Astrocyte of the cerebellum (primary cell): ENCODE data around the gene RTN4R.
"Not testable (repeated sequence)": the region's sequence is repeated elsewhere in the genome, so short reads cannot be mapped to it uniquely, and the experiment has no call there.

Source experiments
- DNase-seq: peaks from one replicate; pipeline ENCODE4 v3.0.0-alpha.2; 2011; ENCODE audit warnings: low read depth
- H3K4me3 ChIP-seq: 2 replicates; pipeline ENCODE4 v1.5.1; 2011; ENCODE audit warnings: mild to moderate bottlenecking, low read depth, low read length, moderate library complexity
- CTCF ChIP-seq: IDR thresholded peaks from 2 replicates; pipeline ENCODE4 v1.5.1; 2012; ENCODE audit warnings: low read length, low read depth, moderate library complexity, mild to moderate bottlenecking; ENCODE audit errors: missing control alignments
- in situ Hi-C: cut with HindIII; loops from 2 replicates; pipeline ENCODE4 v1.10.0; 2017; ENCODE audit warnings: low sequenced_read_pairs

The RTN4R gene

GRCh38 chr22:20279662-20280134 lies 11.6 kb upstream of the RTN4R start:
- no peak overlapping the region for H3K4me3 ChIP-seq
- DNase-seq, result no peak
- TF ChIP-seq CTCF, result no peak
- in situ Hi-C loops, result no loop called here

GRCh38 chr22:20278726-20279490 lies 10.8 kb upstream of the RTN4R start:
- in situ Hi-C loops, DNase-seq, H3K4me3 ChIP-seq: not testable (repeated sequence)

- in situ Hi-C loops, DNase-seq, H3K4me3 ChIP-seq: not testable (repeated sequence)
Measured at GRCh38 chr22:20277936-20278635, 10.0 kb upstream of the RTN4R start.

- in situ Hi-C loops, result no loop called here
- no peak for DNase-seq
- H3K4me3 ChIP-seq, result no peak overlapping the region
- TF ChIP-seq CTCF, result no peak
Measured at GRCh38 chr22:20276468-20276867, 8.3 kb upstream of the RTN4R start.

GRCh38 chr22:20275836-20276235 lies 7.7 kb upstream of the RTN4R start:
- in situ Hi-C loops, result no loop called here
- no peak for TF ChIP-seq CTCF
- DNase-seq, result no peak
- no peak overlapping the region for H3K4me3 ChIP-seq

GRCh38 chr22:20275325-20275724 lies 7.2 kb upstream of the RTN4R start:
- DNase-seq, in situ Hi-C loops, H3K4me3 ChIP-seq: not testable (repeated sequence)

- in situ Hi-C loops, DNase-seq, H3K4me3 ChIP-seq: not testable (repeated sequence)
Measured at GRCh38 chr22:20274374-20274773, 6.3 kb upstream of the RTN4R start.

GRCh38 chr22:20273758-20274181 lies 5.7 kb upstream of the RTN4R start:
- TF ChIP-seq CTCF, result no peak
- no peak overlapping the region for H3K4me3 ChIP-seq
- no peak for DNase-seq
- in situ Hi-C loops, result no loop called here
